SK-N-DZ (cell line): ENCODE results near the gene NKAP.
"Not testable (repeated sequence)": the region's sequence is repeated elsewhere in the genome, so short reads cannot be mapped to it uniquely, and the experiment has no call there.

Experiments
- DNase-seq: peaks from one replicate; pipeline ENCODE4 v3.0.0-alpha.2; 2015; ENCODE audit warnings: low spot score

Gene NKAP

GRCh38 chrX:119941336-119941735, 2.2 kb downstream of the NKAP start:
- no peak for DNase-seq

DNA sequence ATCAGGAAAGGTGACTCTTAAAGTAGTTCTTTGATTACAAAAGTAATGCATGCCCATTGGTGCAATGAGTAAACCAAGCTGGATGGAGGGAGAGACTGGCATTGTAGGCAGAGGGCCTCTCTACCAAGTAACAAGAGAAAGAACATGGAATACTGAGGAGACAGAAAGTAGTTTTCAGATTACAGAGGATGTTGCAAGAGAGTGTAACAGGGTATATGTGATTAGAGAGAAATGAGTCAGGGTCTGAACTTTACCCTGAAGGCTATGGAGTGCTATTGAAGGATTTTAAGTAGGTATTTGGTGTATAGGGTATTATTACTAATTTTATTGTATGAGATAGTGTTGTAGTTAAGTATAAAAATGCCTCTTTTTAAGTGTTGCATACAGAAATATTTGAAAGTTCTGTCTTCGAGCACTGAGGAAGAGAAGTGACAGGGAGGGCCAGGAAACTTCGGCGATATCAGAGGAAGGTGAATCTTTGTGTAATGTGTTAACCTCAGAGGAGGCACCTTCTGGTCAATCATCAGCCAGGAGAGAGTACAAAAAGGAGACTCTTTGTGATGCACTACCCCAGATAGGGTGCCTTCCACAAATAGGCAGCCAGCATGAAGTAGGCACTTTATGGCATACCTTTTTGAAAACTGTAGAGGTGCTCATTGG, 8.2 kb downstream of the NKAP start:
- no peak for DNase-seq

- not testable (repeated sequence) for DNase-seq
Observed at GRCh38 chrX:119922391-119922790, 21.2 kb downstream of the NKAP start.

DNA sequence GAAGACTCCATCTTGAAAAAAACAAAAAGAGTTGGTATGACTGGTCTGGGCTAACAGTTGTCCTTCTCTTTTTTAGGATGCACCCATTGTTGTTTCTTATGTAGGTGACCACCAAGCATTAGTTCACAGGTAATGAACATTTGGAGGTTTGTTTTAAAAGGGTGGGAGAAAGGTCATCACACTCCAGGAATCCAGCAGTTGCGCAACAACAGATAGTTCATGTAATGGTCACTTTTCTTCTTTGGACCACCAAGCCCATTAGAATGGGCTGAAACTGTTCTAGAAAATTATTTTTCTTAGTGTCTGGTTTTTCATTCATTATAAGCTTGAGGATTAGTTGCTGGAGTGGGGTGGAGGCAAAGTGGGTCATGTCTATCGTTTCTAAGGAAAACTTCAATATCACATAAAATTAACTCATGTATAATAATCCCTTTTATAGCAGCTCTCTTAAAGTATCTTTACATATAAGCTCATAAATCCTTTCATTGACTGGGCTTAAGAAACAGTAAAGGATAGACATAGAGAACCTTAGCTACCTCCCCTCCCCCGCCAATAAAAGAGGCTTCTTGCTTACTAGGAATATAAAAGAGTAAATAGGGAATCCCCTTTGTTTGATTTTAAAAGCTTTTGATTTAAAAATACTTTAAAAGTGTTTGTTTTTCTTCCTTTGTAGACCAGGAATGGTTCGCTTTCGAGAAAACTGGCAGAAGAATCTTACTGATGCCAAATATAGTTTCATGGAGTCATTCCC, 23.5 kb downstream of the NKAP start:
- DNase-seq = no peak

DNA sequence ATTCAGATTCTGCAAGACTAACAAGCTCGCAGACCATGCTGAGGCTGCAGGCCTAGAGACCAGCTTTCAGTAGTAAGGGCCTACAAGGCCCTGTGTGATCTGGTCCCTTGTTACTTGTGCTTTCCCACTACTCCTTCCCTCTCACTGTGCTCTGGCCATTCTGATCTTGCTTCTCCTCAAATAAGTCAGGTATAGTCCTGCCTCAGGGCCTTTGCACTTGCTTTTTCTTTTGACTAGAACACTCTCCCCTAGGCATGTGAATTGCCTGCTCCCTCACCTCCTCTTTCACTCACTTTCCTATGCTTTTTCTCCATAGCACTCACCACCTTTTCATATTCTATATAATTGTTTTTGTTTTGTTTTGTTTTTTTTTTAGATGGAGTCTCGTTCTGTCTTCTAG, 25.7 kb downstream of the NKAP start:
- DNase-seq = no peak

DNA sequence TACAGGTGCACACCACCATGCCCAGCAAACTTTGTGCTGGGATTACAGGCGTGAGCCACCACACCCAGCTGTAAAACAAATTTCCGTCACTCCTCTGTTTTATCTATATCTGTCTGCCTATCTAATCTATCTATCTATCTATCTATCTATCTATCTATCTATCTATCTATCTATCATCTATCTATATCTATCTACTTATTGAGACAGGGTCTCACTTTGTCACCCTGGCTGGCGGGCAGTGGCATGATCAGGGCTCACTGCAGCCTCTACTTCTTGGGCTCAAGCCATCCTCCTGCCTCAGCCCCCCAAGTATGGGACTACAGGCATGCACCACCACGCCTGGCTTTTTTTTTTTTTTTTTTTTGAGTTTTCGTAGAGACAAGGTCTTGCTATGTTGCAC, 27.2 kb downstream of the NKAP start:
- DNase-seq = no peak

- no peak for DNase-seq
Observed at GRCh38 chrX:119900976-119901375, 42.6 kb downstream of the NKAP start.

GRCh38 chrX:119899125-119899524, 44.4 kb downstream of the NKAP start:
- DNase-seq = no peak

DNA sequence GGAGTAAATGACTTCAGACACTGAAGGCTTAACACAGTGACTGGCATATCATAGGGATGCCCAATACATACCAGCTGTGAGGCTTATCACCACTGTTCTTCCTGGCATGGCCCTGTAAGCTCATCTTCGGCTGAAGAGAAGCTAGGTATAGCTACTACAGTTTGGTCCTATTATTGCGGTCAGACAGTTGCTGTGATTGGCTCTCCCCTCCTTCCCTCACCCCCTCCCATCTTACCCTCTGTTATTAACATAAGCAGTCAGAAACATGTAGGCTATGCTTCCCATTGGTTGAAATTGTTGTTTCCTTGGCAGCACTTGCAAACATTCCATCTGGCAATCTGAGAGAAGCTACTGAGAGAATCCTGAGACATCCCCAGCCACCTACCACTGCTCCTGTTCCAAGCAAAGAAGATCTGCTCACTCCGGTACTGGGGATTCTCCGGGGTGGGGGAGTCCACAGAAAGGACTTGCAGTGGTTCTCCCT, 47.7 kb downstream of the NKAP start, which contains the start of gene AKAP14:
Gene AKAP14 (plus strand): TSS at position 51 of the 484 bp plus-strand sequence. CDS start 7,331 bp downstream, outside the sequence.
- peak; percentile 17 for DNase-seq

GRCh38 chrX:119891961-119892692, 51.4 kb downstream of the NKAP start:
- DNase-seq = not testable (repeated sequence)

- not testable (repeated sequence) for DNase-seq
Observed at GRCh38 chrX:119890626-119891025, 52.9 kb downstream of the NKAP start.

DNA sequence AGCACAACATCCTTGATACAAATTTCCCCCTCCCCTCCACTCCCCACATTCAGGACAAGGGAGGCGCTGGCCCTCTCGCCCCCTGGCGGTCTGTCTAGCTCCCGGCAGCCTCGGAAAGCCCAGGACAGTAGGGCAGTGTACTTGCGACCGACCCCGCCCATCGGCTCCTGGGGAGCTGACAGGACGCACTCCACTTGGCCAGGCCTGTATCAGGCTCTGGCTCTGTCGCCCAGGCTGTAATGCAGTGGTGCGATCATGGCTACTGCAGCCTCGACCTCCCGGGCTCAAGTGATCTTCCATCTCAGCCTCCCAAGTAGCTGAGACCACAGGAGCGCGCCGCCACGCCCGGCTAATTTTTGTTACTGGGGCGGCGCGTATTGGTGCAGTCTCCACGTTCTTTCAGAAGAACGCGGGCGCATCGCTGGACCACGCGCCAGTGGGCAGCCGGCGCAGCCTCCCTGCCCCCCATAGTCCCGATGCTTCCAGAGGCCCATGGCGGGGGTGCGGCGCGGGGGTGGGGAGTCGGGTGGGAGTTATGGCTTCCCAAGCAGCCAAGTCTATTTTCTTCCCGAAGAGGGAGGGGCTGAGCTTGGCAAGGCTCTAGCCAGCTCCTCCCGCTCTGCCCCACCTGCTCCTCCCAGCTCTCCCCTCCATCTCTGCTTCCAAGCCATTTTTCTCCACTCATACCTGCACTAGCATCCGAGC, 55.7 kb downstream of the NKAP start:
- peak; percentile 84 for DNase-seq

GRCh38 chrX:119885554-119886428, 57.8 kb downstream of the NKAP start:
- DNase-seq = no peak

DNA sequence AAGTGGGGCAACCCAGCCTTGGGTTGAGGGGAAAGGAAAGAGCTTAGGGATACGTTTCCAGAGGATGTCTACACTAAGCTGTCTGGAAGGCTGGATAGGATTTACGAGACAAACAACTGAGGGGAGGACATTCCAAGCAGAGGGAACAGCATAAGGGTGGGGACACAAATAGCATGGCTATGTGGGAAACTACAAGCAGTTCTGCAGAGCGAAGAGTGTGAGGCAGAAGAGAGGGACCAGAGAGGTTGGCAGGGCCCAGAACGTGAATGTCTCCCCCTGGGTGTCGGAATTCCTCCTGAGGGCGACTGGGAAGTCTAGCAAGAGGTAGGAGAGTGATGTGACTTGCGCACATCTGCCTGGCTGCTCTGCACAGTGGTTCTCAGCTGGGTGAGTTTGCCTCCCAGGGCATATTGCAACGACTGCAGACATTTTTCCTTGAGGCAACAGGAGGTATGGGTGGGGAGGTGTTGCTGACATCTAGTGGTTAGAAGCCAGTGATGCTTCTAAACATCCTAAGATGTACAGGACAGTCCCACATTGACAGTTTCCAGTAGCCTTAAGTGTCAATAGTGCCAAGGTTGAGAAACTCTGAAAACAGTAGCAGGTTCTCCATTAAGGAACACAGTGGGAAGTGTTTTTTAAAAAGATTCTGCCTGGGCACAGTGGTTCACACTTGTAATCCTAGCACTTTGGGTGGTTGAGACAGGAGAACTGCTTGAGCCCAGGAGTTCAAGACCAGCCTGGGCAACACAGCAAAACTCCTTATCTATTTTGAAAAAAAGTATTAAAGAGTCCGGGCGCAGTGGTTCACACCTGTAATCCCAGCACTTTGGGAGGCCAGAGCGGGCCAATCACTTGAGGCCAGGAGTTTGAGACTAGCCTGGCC, 62.8 kb downstream of the NKAP start:
- DNase-seq = peak; percentile 59

- no peak for DNase-seq
Observed at GRCh38 chrX:119880076-119880475, 63.5 kb downstream of the NKAP start.

- no peak for DNase-seq
Observed at GRCh38 chrX:119878740-119879139, 64.8 kb downstream of the NKAP start.

DNA sequence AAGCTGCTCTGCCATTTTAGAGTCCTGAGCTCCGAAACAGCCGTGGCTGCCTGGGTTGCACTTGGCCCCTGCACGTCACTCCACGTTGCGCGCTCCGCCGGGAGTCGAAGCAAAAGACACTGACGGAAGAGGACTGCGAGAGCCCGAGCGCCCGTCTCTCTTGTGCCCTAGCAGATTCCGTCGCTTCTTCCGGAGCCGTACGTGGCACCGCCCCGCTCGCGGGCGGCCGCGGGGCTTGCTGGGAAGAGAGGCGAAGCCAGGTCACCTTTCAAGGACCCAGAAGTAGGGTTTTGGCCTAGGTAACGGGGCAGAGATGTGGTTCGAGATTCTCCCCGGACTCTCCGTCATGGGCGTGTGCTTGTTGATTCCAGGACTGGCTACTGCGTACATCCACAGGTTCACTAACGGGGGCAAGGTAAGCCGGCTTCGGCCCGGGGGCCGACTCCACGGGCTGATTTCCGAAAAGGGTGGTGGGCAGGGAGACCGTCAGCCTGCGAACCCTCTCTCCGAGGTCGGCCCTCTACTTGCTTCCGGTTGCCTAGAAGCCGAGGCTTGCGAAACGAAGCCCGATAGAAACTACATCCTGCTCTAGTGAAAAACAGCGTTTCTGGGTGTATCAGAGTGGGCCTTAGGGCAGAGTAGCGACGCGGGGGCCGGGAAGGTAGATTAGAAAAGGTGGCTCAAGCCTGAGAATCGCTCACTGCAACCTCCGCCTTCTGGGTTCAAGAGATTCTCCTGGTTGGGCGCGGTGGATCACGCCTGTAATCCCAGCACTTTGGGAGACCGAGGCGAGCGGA, 71.8 kb downstream of the NKAP start, which contains the start of the genes NDUFA1 and RNF113A:
Gene NDUFA1 (plus strand): TSS at position 234 of the 797 bp plus-strand sequence. CDS start 80 bp downstream, at position 314.
Gene RNF113A (minus strand): TSS at position 135 of the 797 bp plus-strand sequence. CDS start 120 bp downstream, at position 15.
- DNase-seq = peak; percentile 86

DNA sequence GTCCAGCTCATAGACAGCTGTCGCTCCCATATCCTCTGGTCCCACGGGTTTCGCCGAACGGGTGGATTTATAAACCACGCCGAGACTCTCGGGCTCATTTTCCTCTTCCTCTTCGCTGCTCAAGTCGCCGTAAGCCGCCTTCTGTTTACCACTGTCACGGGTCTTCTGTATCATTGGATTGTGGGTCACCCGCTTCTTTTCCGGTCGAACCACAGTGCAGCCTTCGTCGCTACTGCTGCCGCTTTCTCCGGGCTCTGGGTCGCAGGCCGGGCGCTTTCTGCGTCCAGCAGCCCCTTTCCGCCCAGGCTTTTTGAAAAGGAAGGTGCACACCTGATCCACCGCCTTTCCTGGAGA, 72.3 kb downstream of the NKAP start:
- peak; percentile 8 for DNase-seq
